Measurements from ENCODE around the gene GLRX2.

GLRX2 gene

GRCh38 chr1:193069748-193070385, 35.3 kb downstream of the GLRX2 start:
- peak; percentile 39 for TF ChIP-seq CTCF (IDR thresholded peaks at IDR 0.05; ENCODE audit: low read depth, low read length, missing control alignments)
- no peak overlapping the region for H3K4me3 ChIP-seq (replicated peaks; ENCODE audit: low read depth, low read length)
- no peak for DNase-seq (ENCODE audit: extremely low read depth, low read depth)

- H3K4me3 ChIP-seq (replicated peaks; ENCODE audit: low read depth, low read length), result no peak overlapping the region
- no peak for TF ChIP-seq CTCF (IDR thresholded peaks at IDR 0.05; ENCODE audit: low read depth, low read length, missing control alignments)
- no peak for DNase-seq (ENCODE audit: extremely low read depth, low read depth)
These were observed 37.2 kb downstream of the GLRX2 start for GRCh38 chr1:193068013-193068412.

- H3K4me3 ChIP-seq (replicated peaks; ENCODE audit: low read depth, low read length), result no peak overlapping the region
- no peak for TF ChIP-seq CTCF (IDR thresholded peaks at IDR 0.05; ENCODE audit: low read depth, low read length, missing control alignments)
- no peak for DNase-seq (ENCODE audit: extremely low read depth, low read depth)
These were observed 38.6 kb downstream of the GLRX2 start for GRCh38 chr1:193066606-193067005.

GRCh38 chr1:193065954-193066353, 39.3 kb downstream of the GLRX2 start:
- no peak overlapping the region for H3K4me3 ChIP-seq (replicated peaks; ENCODE audit: low read depth, low read length)
- DNase-seq (ENCODE audit: extremely low read depth, low read depth), result no peak
- TF ChIP-seq CTCF (IDR thresholded peaks at IDR 0.05; ENCODE audit: low read depth, low read length, missing control alignments), result no peak

- no peak for TF ChIP-seq CTCF (IDR thresholded peaks at IDR 0.05; ENCODE audit: low read depth, low read length, missing control alignments)
- no peak overlapping the region for H3K4me3 ChIP-seq (replicated peaks; ENCODE audit: low read depth, low read length)
- no peak for DNase-seq (ENCODE audit: extremely low read depth, low read depth)
These were observed 42.3 kb downstream of the GLRX2 start for GRCh38 chr1:193062698-193063463.

GRCh38 chr1:193060938-193061337, 44.3 kb downstream of the GLRX2 start:
- TF ChIP-seq CTCF (IDR thresholded peaks at IDR 0.05; ENCODE audit: low read depth, low read length, missing control alignments), result no peak
- H3K4me3 ChIP-seq (replicated peaks; ENCODE audit: low read depth, low read length), result peak overlapping the region; percentile 95
- no peak for DNase-seq (ENCODE audit: extremely low read depth, low read depth)
